ENCODE data around the gene MTFR2.

Gene MTFR2

GRCh38 chr6:136249336-136249735 is 775 bp downstream of the MTFR2 start:
- TF ChIP-seq PKNOX1 (IDR thresholded peaks at IDR 0.05) (no peak), FOXM1 (IDR thresholded peaks at IDR 0.05; ENCODE audit: borderline replicate concordance) (no peak), LEF1 (IDR thresholded peaks at IDR 0.05; ENCODE audit: borderline replicate concordance) (no peak), ELF4 (IDR thresholded peaks at IDR 0.05) (no peak), SUZ12 (IDR thresholded peaks at IDR 0.05) (no peak), CTBP1 (IDR thresholded peaks at IDR 0.05; ENCODE audit: borderline replicate concordance) (no peak), SP1 (IDR thresholded peaks at IDR 0.05) (no peak), ZNF384 (IDR thresholded peaks at IDR 0.05) (no peak), L3MBTL2 (conservative IDR thresholded peaks at IDR 0.05) (no peak), ARNT (IDR thresholded peaks at IDR 0.05) (no peak), FOXA1 (IDR thresholded peaks at IDR 0.05) (no peak), NFRKB (IDR thresholded peaks at IDR 0.05) (no peak), TARDBP (IDR thresholded peaks at IDR 0.05) (no peak)
- ChIA-PET POLR2A (interaction anchor here (1.0 to 4.4 kb wide), 5 partner anchors 8 to 751 kb away, joined by 3 to 61 read pairs (median 4); partner anchors contain the start of gene BCLAF1), CTCF (interaction anchor here (1.0 to 1.6 kb wide), 2 partner anchors 23 to 298 kb away, joined by 4 to 5 read pairs; no protein-coding TSS in a partner anchor)
- no peak for DNase-seq (ENCODE audit: extremely low spot score)

- ChIA-PET CTCF (interaction anchor here (0.6 kb wide), 1 partner anchor 306 kb away, joined by 6 read pairs; the partner anchor contains the start of gene MAP7), POLR2A (no interaction called here)
- DNase-seq (ENCODE audit: extremely low spot score), result no peak
- TF ChIP-seq ZNF384 (IDR thresholded peaks at IDR 0.05), result no peak
- no peak for TF ChIP-seq PKNOX1 (IDR thresholded peaks at IDR 0.05)
- no peak for TF ChIP-seq FOXA1 (IDR thresholded peaks at IDR 0.05)
- TF ChIP-seq LEF1 (IDR thresholded peaks at IDR 0.05; ENCODE audit: borderline replicate concordance), result no peak
- no peak for TF ChIP-seq BHLHE40 (IDR thresholded peaks at IDR 0.05; ENCODE audit: borderline replicate concordance)
- no peak for TF ChIP-seq FOXM1 (IDR thresholded peaks at IDR 0.05; ENCODE audit: borderline replicate concordance)
- TF ChIP-seq NFRKB (IDR thresholded peaks at IDR 0.05), result no peak
- TF ChIP-seq L3MBTL2 (conservative IDR thresholded peaks at IDR 0.05), result no peak
- no peak for TF ChIP-seq FOXK2 (IDR thresholded peaks at IDR 0.05)
- no peak for TF ChIP-seq HDGF (IDR thresholded peaks at IDR 0.05; ENCODE audit: borderline replicate concordance)
- TF ChIP-seq TARDBP (IDR thresholded peaks at IDR 0.05), result no peak
- TF ChIP-seq SP1 (IDR thresholded peaks at IDR 0.05), result no peak
- no peak for TF ChIP-seq ELF4 (IDR thresholded peaks at IDR 0.05)
- TF ChIP-seq ARNT (IDR thresholded peaks at IDR 0.05), result no peak
- no peak for TF ChIP-seq SUZ12 (IDR thresholded peaks at IDR 0.05)
- no peak for TF ChIP-seq CTBP1 (IDR thresholded peaks at IDR 0.05; ENCODE audit: borderline replicate concordance)
These were observed 6.0 kb downstream of the MTFR2 start for GRCh38 chr6:136244061-136244616.

- no peak for DNase-seq (ENCODE audit: extremely low spot score)
- TF ChIP-seq SP1 (IDR thresholded peaks at IDR 0.05), result no peak
- POLR2A ChIA-PET, result interaction anchor here (0.9 kb wide), 1 partner anchor 81 kb away, joined by 3 read pairs; no protein-coding TSS in a partner anchor
- CTCF ChIA-PET, result interaction anchor here (1.3 kb wide), 1 partner anchor 80 kb away, joined by 4 read pairs; no protein-coding TSS in a partner anchor
These were observed 13.4 kb downstream of the MTFR2 start for GRCh38 chr6:136236466-136237293.

GRCh38 chr6:136235233-136235564 is 14.9 kb downstream of the MTFR2 start:
- DNase-seq (ENCODE audit: extremely low spot score), result no peak
- no peak for TF ChIP-seq BHLHE40 (IDR thresholded peaks at IDR 0.05; ENCODE audit: borderline replicate concordance)
- TF ChIP-seq PKNOX1 (IDR thresholded peaks at IDR 0.05), result peak; percentile 34; the same call in 1 of the 2 replicates
- TF ChIP-seq ZNF384 (IDR thresholded peaks at IDR 0.05), result no peak
- POLR2A ChIA-PET, result no interaction called here
- CTCF ChIA-PET, result interaction anchor here (1.7 kb wide), 1 partner anchor 9 kb away, joined by 4 read pairs; no protein-coding TSS in a partner anchor

GRCh38 chr6:136232701-136233100 is 17.4 kb downstream of the MTFR2 start:
- POLR2A ChIA-PET, result no interaction called here
- no peak for DNase-seq (ENCODE audit: extremely low spot score)
- CTCF ChIA-PET, result no interaction called here
- no peak for TF ChIP-seq ELF4 (IDR thresholded peaks at IDR 0.05)
- TF ChIP-seq L3MBTL2 (conservative IDR thresholded peaks at IDR 0.05), result no peak
- no peak for TF ChIP-seq SP1 (IDR thresholded peaks at IDR 0.05)

- TF ChIP-seq SP1 (IDR thresholded peaks at IDR 0.05) (no peak), PKNOX1 (IDR thresholded peaks at IDR 0.05) (no peak), SUZ12 (IDR thresholded peaks at IDR 0.05) (no peak), NFRKB (IDR thresholded peaks at IDR 0.05) (no peak)
- DNase-seq (ENCODE audit: extremely low spot score), result no peak
- ChIA-PET CTCF (interaction anchor here (0.6 to 0.8 kb wide), 3 partner anchors 87 to 749 kb away, joined by 3 to 5 read pairs (median 4); no protein-coding TSS in a partner anchor), POLR2A (interaction anchor here (1.1 to 2.0 kb wide), 3 partner anchors 20 to 732 kb away, joined by 3 to 10 read pairs (median 6); partner anchors contain the start of genes BCLAF1 and MTFR2)
These were observed 19.8 kb downstream of the MTFR2 start for GRCh38 chr6:136230219-136230853.

All from HEK293T (cell line).